Aorta (tissue), 5 donors: ENCODE measurements around the gene USP47. TPM values are rescaled to one million over a fixed set of nuclear protein-coding genes. Genes with fewer than 3 reads are reported as not detected.

Experiments used
- ATAC-seq: fragments of 200-7000 bp; cut with Tn5 transposase; one replicate; pipeline ENCODE4 v1.9.1; 2022; ENCODE audit warnings: moderate library complexity; ENCODE audit not compliant: low FRiP score
- DNase-seq, 2 donors: peaks; one replicate each; pipeline ENCODE4 v3.0.0-alpha.2; 2020
- H3K27ac ChIP-seq, 2 donors: one replicate each; pipeline ENCODE4 v1.5.1; 2013; ENCODE audit warnings: low read length in 2 of 2, mild to moderate bottlenecking in 2 of 2, moderate library complexity in 2 of 2, control low read depth in 1 of 2, inconsistent platforms in 1 of 2, low read depth in 1 of 2
- H3K27me3 ChIP-seq, 2 donors: one replicate each; pipeline ENCODE4 v1.6.1; 2013; ENCODE audit warnings: control low read depth in 1 of 2, low read length in 1 of 2, mild to moderate bottlenecking in 1 of 2, moderate library complexity in 1 of 2; ENCODE audit not compliant: insufficient read depth in 2 of 2, control insufficient read depth in 1 of 2
- H3K36me3 ChIP-seq, 2 donors: one replicate each; pipeline ENCODE4 v1.6.1; 2013; ENCODE audit warnings: control low read depth in 1 of 2, low read length in 1 of 2, mild to moderate bottlenecking in 1 of 2; ENCODE audit not compliant: insufficient read depth in 2 of 2, control insufficient read depth in 1 of 2
- H3K4me1 ChIP-seq, 2 donors: one replicate each; pipeline ENCODE4 v1.6.1; 2013; ENCODE audit warnings: low read length in 2 of 2, control low read depth in 1 of 2, mild to moderate bottlenecking in 1 of 2, moderate library complexity in 1 of 2; ENCODE audit not compliant: insufficient read depth in 2 of 2, control insufficient read depth in 1 of 2
- H3K4me3 ChIP-seq, 2 donors: one replicate each; pipeline ENCODE4 v1.5.1; 2013; ENCODE audit warnings: low read length in 2 of 2, control low read depth in 1 of 2, mild to moderate bottlenecking in 1 of 2
- H3K9me3 ChIP-seq: one replicate; pipeline ENCODE4 v1.6.1; 2013; ENCODE audit warnings: mild to moderate bottlenecking, low read length; ENCODE audit not compliant: control insufficient read depth
- WGBS, 2 donors: extraction: QIAGEN DNeasy Blood & Tissue Kit; methylation state at CpG; one replicate each; pipeline ENCODE4 v1.1.7; 2013; 5-methylcytosine and 5-hydroxymethylcytosine counted together
- intact Hi-C, 2 donors: fragments of 100-400 bp; cut with DNase I; formaldehyde crosslinking; loops; one replicate each; pipeline versions ENCODE4 v1.14.2 to v1.15.0; 2022
- polyA plus RNA-seq, 2 donors: library from polyadenylated mRNA; stranded (reverse); fragments of 200-250 nt; gene quantifications; one replicate each; pipeline ENCODE4 v1.2.3, GENCODE V29; 2013
- total RNA-seq, 2 donors: library from RNA; stranded (reverse); fragmentation: NEBNext Ultra II Directional; extraction: Animal tissue kit (Norgen Biotek cat#: 25700); gene quantifications; one replicate each; pipeline ENCODE4 v1.2.1, GENCODE V29; 2021
- donor health status: healthy with polysubstance abuse.
- donor health status: Bipolar disorder and iron deficiency.
- donor health status: DM: no; HTN: no; CAD: no.
- donor health status: DM: no; HTN: no; CAD: no.
- donor health status: DM: yes; HTN: yes; CAD: no.

USP47 gene
- total and polyA plus RNA-seq, 4 donors: 23.2 to 74.9 (median 45.1) TPM

DNA sequence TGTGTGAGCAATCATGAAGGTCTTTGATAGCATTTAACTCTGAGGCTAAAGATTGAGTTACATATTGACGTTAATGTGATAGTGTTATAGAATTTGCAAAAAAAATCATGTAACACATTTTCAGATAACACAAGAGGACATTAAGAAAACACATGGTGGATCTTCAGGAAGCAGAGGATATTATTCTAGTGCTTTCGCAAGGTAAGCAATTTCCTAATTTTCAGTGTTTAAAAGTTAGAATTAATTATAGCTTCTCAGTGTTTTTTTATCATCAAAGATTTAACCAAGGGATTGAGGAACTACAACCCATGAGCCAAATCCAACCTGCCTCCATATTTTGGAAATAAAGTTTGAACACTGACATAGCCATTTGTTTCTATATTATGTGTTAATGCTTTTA, 88.1 kb downstream of the USP47 start:
- no peaks in the 10 kb centered on the region for H3K36me3 ChIP-seq
- WGBS, 2 donors: 81 to 84% methylated on average over 2 of the region's 2 CpGs
- H3K27me3 ChIP-seq: no peaks in the 10 kb centered on the region

DNA sequence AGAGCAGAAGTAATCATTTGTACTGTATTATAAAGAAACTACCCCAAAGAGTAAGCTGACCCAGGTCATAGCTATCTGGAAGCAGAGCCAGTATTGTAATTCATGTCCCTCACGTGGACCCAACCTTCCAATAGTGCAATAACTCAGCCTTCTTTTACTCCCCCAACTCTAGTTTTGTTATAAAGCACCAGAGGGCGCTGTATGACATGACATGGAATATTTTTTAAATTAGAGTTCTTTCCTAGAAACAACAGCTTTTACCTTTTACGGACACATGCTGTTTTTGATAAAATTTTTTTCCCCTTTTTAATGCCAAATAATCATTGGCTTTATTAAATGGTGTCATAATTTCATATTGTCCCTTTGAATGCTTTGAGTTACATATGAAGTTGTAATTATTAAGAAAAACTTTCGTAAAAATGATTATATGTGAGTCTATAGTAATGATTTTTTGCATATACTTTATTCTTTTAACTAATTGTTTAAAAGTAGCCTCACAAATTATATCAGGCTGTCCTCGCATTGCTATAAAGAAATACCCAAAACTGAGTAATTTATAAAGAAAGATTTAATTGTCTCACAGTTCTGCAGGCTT, 89.8 kb downstream of the USP47 start:
- ATAC-seq (no peak), DNase-seq (no peak)
- Histone ChIP-seq H3K27ac (no peak overlapping the region), H3K36me3 (no peaks in the 10 kb centered on the region), H3K4me3 (no peak overlapping the region), H3K9me3 (no peaks in the 10 kb centered on the region), H3K27me3 (no peaks in the 10 kb centered on the region), H3K4me1 (no peaks in the 10 kb centered on the region)
- intact Hi-C loops: loop anchor here (1.0 to 10.0 kb wide), 4 partner anchors 113 to 351 kb away; no protein-coding TSS in a partner anchor
- 44% methylated on average over 5 of the region's 5 CpGs for WGBS, 2 donors

More for the DNA sequence above, 88.1 kb downstream of the USP47 start:
- H3K4me3 ChIP-seq: no peak overlapping the region
- intact Hi-C loops: loop anchor here (2.0 to 10.0 kb wide), 3 partner anchors 115 to 352 kb away; no protein-coding TSS in a partner anchor
- ATAC-seq (no peak), DNase-seq (no peak)
- no peaks in the 10 kb centered on the region for H3K9me3 ChIP-seq
- no peaks in the 10 kb centered on the region for H3K4me1 ChIP-seq
- no peak overlapping the region for H3K27ac ChIP-seq

DNA sequence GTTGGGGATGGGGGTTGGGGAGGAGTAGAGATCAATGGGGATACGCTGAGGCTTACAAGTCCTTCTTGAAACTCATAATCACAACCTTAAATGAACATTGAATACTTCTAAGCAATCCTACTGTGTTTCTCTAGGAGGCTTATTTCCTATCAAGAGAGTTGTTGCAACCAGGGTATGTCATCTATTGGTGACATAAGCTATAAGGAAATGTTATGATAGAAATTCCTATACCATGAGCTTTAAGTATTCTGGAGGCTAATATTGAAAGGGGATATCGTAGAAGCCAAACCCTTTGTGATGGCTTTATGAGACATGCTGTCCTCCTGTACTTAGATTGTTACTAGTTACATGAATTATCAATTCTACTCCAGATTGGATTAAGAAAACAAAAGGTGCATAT, 93.8 kb downstream of the USP47 start:
- Histone ChIP-seq H3K9me3 (no peaks in the 10 kb centered on the region), H3K4me3 (no peak overlapping the region), H3K36me3 (peaks cover 0 to 1% of the 10 kb centered on the region in 2 donors), H3K27me3 (no peaks in the 10 kb centered on the region), H3K27ac (no peak overlapping the region), H3K4me1 (no peaks in the 10 kb centered on the region)
- WGBS, 2 donors: 94 to 98% methylated on average over 2 of the region's 2 CpGs
- intact Hi-C loops: loop anchor here in 1 of 2 donors (10.0 kb wide), 1 partner anchor 339 kb away; no protein-coding TSS in a partner anchor
- no peak for DNase-seq
- ATAC-seq: no peak

DNA sequence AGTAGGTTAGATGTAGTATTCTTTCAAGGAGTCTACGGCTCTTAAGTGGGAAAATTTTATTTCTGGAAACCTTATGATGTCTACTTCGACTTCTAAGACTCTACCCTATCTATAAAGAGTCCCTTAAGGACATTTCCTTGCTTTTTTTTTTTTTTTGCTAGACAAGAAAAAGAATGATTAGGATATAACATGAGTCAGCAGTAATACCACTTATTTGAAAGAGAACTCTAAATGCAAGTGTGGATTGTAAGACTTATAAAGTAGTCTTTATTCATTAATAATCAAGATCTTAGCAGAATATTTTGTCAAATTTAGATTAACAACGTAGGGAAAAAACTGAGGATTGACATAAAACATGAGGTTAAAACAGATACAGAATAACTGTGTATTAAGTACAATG, 95.7 kb downstream of the USP47 start:
- WGBS, 2 donors: 64 to 70% methylated on average over 3 of the region's 3 CpGs
- DNase-seq (no peak), ATAC-seq (no peak)

DNA sequence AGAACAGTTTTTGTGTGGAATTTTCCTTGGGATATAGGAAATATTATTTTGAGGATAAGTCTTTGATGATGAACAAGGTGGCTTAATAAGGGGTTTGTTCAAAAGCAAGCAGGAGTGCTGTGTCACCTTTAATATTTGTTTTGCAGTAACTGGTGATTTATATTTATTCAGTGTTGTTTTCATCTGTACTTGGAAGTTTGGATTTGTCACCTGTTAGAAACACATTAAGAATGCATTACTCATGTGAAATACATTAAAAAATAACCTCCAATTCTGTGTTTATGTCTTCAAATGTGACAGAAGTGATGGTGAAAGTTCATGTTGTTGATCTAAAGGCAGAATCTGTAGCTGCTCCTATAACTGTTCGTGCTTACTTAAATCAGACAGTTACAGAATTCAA, 96.2 kb downstream of the USP47 start:
- Histone ChIP-seq H3K27ac (no peak overlapping the region), H3K4me1 (no peaks in the 10 kb centered on the region), H3K27me3 (no peaks in the 10 kb centered on the region), H3K4me3 (no peak overlapping the region), H3K36me3 (peaks cover 0 to 1% of the 10 kb centered on the region in 2 donors), H3K9me3 (no peaks in the 10 kb centered on the region)
- intact Hi-C loops: loop anchor here in 1 of 2 donors (10.0 kb wide), 1 partner anchor 337 kb away; no protein-coding TSS in a partner anchor
- 93 to 97% methylated on average over 1 of the region's 1 CpG for WGBS, 2 donors
- no peak for DNase-seq
- no peak for ATAC-seq

More for the DNA sequence above, 95.7 kb downstream of the USP47 start:
- intact Hi-C loops: loop anchor here in 1 of 2 donors (10.0 kb wide), 1 partner anchor 337 kb away; no protein-coding TSS in a partner anchor
- H3K9me3 ChIP-seq: no peaks in the 10 kb centered on the region
- no peak overlapping the region for H3K4me3 ChIP-seq
- no peak overlapping the region for H3K27ac ChIP-seq
- H3K4me1 ChIP-seq: no peaks in the 10 kb centered on the region
- H3K36me3 ChIP-seq: peaks cover 0 to 1% of the 10 kb centered on the region in 2 donors
- H3K27me3 ChIP-seq: no peaks in the 10 kb centered on the region

DNA sequence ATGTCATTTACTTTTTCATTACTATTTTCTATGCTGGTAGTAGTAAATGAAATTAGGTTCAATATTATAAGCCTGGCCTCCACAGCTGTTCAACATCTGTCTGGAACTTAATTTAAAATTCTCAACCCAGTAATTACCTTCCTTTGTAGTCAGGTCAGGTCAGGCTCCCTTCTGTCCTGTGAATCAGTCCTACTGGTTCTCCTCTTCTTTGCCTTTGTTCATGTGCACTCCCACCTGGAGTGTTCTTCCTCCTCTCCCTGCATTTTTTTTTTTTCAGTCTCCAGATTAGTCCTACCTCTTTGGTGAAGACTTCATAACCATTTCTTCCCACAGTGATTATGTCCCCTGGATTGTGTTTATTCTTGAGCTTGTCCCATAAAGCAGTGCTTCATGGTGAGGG, 98.8 kb downstream of the USP47 start:
- Histone ChIP-seq H3K4me1 (no peaks in the 10 kb centered on the region), H3K4me3 (no peak overlapping the region), H3K27ac (no peak overlapping the region), H3K36me3 (peaks cover 0 to 1% of the 10 kb centered on the region in 2 donors), H3K27me3 (no peaks in the 10 kb centered on the region), H3K9me3 (no peaks in the 10 kb centered on the region)
- ATAC-seq (no peak), DNase-seq (no peak)
- intact Hi-C loops: no loop called here

DNA sequence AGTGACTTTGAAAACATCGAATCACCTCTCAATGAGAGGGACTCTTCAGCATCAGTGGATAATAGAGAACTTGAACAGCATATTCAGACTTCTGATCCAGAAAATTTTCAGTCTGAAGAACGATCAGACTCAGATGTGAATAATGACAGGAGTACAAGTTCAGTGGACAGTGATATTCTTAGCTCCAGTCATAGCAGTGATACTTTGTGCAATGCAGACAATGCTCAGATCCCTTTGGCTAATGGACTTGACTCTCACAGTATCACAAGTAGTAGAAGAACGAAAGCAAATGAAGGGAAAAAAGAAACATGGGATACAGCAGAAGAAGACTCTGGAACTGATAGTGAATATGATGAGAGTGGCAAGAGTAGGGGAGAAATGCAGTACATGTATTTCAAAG, 100.9 kb downstream of the USP47 start:
- no peak overlapping the region for H3K27ac ChIP-seq
- 66 to 75% methylated on average over 3 of the region's 3 CpGs for WGBS, 2 donors
- H3K36me3 ChIP-seq: peaks cover 0 to 1% of the 10 kb centered on the region in 2 donors
- no peak for DNase-seq
- no peak for ATAC-seq
- no peak overlapping the region for H3K4me3 ChIP-seq
- no peaks in the 10 kb centered on the region for H3K9me3 ChIP-seq
- intact Hi-C loops: no loop called here
- H3K4me1 ChIP-seq: no peaks in the 10 kb centered on the region
- no peaks in the 10 kb centered on the region for H3K27me3 ChIP-seq

DNA sequence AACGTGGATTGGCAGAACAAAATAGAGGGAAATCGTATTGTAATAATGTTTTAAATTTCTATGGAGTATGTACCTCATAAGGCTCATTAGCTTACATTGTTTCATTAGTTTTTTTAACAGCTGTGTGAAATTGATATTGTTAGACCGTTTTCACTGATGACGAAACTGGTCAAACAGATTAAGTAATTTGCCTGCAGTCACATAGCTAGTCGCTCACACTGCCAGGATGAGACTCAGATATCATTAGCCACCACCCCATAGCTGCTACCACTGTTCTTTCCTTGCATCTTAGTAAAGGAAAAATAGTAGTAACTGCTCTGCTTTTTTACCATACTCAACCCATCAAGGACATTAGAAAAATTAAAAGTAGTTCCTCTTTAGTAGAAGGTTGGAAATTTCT, 102.7 kb downstream of the USP47 start:
- Histone ChIP-seq H3K4me1 (no peaks in the 10 kb centered on the region), H3K36me3 (peaks cover 2 to 5% of the 10 kb centered on the region in 2 donors), H3K9me3 (no peaks in the 10 kb centered on the region), H3K4me3 (no peak overlapping the region), H3K27me3 (no peaks in the 10 kb centered on the region), H3K27ac (no peak overlapping the region)
- DNase-seq (no peak), ATAC-seq (no peak)
- WGBS, 2 donors: 93% methylated on average over 5 of the region's 5 CpGs
- intact Hi-C loops: no loop called here

DNA sequence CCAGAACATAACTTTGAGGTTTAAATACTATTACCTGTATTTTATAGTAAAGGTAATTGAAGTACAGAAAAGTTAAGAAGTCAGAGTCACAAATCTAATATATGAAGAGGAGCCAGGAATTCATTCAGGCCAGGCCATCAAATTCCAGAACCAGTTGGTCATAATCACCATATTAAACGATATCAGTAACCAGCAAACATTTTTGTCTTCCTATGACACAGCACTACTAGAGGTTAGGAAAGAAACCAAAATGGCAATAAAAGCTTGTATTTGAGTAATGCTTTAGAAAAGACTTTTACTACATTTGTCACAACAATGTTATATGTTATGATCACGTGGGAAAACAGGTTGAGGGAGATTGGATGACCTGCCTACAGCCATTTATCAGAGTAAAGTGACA, 104.4 kb downstream of the USP47 start:
- H3K36me3 ChIP-seq: peaks cover 4 to 5% of the 10 kb centered on the region in 2 donors
- ATAC-seq (no peak), DNase-seq (no peak)
- intact Hi-C loops: no loop called here
- H3K4me1 ChIP-seq: no peaks in the 10 kb centered on the region
- WGBS, 2 donors: 61 to 65% methylated on average over 2 of the region's 2 CpGs
- H3K27me3 ChIP-seq: no peaks in the 10 kb centered on the region
- H3K9me3 ChIP-seq: no peaks in the 10 kb centered on the region
- H3K27ac ChIP-seq: no peak overlapping the region
- no peak overlapping the region for H3K4me3 ChIP-seq
